Activated T-helper 9 cell treated with anti-CD3 and anti-CD28 coated beads, Interleukin-2, amount 50 U/mL, for 16 hours (primary cell): Measurements from ENCODE around the gene PTPRU.

Experiments used
- DNase-seq: peaks from one replicate; pipeline ENCODE4 v3.0.0-alpha.2; 2020; ENCODE audit warnings: low read depth

Gene PTPRU

DNA sequence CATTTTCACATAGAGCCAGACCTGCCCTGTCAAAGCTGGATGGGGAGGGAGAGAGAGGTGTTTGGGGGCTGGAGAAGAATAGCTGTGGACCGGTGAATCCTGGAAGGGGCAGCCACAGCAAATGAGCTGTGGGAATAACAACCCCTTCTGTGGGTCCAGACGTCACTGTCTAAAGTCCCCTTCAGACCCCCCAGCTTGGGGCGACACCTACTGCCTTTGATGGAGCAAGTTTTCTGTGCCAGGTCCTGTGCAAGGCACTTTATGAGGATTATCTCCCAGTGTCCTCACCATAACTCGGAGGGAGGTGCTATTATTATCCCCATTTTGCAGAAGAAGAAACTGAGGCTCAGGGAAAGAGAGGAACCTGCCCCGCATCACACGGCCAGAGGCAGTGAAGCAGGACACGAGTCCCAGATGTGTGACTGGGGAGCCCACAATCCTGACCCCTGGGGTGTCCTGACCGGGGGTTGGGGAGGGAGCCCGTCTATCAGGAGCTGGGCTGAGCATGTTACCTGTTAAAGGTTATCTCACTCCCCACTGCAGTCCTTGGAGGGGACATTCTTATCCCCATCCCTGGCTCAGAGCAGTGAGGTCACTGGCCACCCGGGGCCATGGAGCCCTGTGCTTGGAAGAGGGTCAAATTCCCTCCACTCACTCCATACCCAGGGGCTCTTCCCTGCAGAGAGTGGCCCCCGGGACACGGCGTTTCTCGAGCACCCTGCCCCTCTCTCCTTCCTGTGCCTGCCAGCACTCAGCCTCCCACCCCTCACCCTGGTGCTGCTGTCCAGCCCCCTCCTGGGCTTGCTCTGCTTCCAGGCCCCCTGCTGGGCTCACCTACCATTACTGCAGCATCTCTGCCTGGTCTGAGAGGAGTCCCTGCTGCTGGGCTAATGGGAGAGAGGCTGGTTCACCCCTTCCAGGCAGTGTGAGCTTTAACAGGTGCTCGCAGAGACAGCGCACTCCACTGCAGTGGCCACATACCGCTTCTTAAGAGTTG lies 132.9 kb downstream of the PTPRU start:
- no peak for DNase-seq

DNA sequence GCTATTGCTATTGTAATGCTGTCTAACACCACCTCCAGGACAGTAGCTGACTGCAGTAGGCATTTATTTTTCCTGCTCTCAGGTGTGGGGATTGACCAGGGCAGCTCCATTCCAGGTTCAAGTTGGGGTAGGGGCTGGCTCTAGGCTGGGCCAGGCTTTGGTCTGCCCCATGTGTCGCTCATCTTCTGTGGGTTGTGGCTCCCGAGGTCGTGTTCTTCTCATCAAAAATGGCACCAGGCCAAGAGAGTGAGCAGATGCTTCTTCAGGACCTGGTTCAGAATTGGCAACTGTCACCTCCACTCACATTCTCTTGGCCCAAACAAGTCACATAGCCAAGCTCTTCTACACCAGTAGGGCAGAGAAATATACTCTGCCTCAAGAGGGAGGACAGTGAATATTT lies 133.7 kb downstream of the PTPRU start:
- no peak for DNase-seq

DNA sequence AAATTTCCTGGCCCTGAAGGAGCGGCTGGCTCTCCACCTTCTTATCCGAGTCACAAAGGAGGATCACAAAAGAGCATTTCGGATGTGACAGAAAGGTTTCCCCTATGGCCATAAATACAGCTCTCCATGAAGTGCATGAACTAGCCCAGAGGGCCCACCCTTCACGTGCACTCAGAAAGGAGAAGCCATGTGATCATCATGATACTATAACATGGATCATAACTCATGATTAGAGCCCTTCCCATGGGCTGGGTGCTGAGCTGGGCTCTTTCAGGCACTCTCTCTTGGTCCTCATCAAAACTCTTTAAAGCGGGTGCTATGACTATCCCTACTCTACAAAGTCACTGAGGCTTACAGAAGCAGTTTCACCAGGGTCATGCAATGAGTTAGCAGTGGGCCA lies 135.0 kb downstream of the PTPRU start:
- DNase-seq, result no peak

DNA sequence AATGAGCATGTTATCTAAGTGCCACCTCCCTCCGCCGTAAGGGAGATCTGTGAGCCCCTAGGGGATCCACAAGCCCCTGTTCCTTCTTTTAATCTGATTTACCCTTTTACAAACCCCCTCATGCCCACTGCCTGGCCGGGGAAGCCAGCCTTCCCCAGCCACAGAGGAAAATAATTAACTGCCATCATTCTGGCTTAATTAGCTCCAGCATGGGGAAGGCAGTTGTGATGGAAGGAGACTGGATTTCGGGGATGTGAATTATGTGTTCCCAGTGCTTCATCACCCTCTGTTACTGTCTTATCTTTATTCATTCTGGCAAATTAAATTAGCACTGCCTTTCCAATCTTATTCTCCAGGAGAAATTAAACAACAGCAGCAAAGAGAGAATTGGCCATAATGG lies 135.8 kb downstream of the PTPRU start:
- DNase-seq, result no peak
